HL-60 (cell line): ENCODE measurements around the gene PHKG2.

ENCODE experiments used
- DNase-seq, 2 experiments: peaks; one replicate each; pipeline ENCODE4 v3.0.0-alpha.2; 2010 to 2020; ENCODE audit warnings: low read depth in 1 of 2, low spot score in 1 of 2
- H3K27ac ChIP-seq: fragments of 250-450 bp; sonication (Bioruptor Pico); replicated peaks from 2 replicates; pipeline ENCODE4 v1.5.1; 2020; ENCODE audit warnings: mild to moderate bottlenecking, moderate library complexity
- H3K27me3 ChIP-seq: fragments of 250-450 bp; sonication (Bioruptor Pico); 2 replicates; pipeline ENCODE4 v1.5.1; 2021; ENCODE audit warnings: mild to moderate bottlenecking, moderate library complexity; ENCODE audit not compliant: insufficient read depth, poor library complexity, severe bottlenecking
- H3K4me3 ChIP-seq: replicated peaks from 2 replicates; pipeline ENCODE4 v1.5.1; 2011; ENCODE audit warnings: mild to moderate bottlenecking, control low read depth, low read length; ENCODE audit not compliant: insufficient read depth
- CTCF ChIP-seq: IDR thresholded peaks from one replicate; pipeline ENCODE4 v1.5.1; 2011; ENCODE audit warnings: low read length, control low read depth, inconsistent platforms; ENCODE audit not compliant: insufficient read depth
- GABPA ChIP-seq: IDR thresholded peaks from 2 replicates; pipeline ENCODE4 v1.6.1; 2012; ENCODE audit warnings: low read depth
- POLR2AphosphoS5 ChIP-seq: IDR thresholded peaks from 2 replicates; pipeline ENCODE4 v1.6.1; 2012; ENCODE audit warnings: low read depth
- REST ChIP-seq: IDR thresholded peaks from 2 replicates; pipeline ENCODE4 v1.6.1; 2012; ENCODE audit warnings: low read depth; ENCODE audit not compliant: insufficient replicate concordance
- SPI1 ChIP-seq: IDR thresholded peaks from 2 replicates; pipeline ENCODE4 v1.6.1; 2012; ENCODE audit warnings: low read depth, mild to moderate bottlenecking, borderline replicate concordance

Gene PHKG2

GRCh38 chr16:30721167-30721566 is 27.1 kb upstream of the PHKG2 start:
- no peak for TF ChIP-seq GABPA
- TF ChIP-seq REST: no peak
- no peak for TF ChIP-seq CTCF
- TF ChIP-seq SPI1: no peak
- no peak for TF ChIP-seq POLR2AphosphoS5
- no peak for DNase-seq
- Histone ChIP-seq H3K4me3 (no peak overlapping the region), H3K27ac (no peak overlapping the region), H3K27me3 (no peaks in the 10 kb centered on the region)

GRCh38 chr16:30721606-30722005 is 26.6 kb upstream of the PHKG2 start:
- H3K4me3 ChIP-seq: no peak overlapping the region
- no peak overlapping the region for H3K27ac ChIP-seq
- DNase-seq: no peak
- TF ChIP-seq REST (no peak), GABPA (no peak), SPI1 (no peak), POLR2AphosphoS5 (no peak), CTCF (no peak)
- H3K27me3 ChIP-seq: no peaks in the 10 kb centered on the region

GRCh38 chr16:30722443-30722842 is 25.8 kb upstream of the PHKG2 start:
- no peak overlapping the region for H3K27ac ChIP-seq
- H3K4me3 ChIP-seq: no peak overlapping the region
- TF ChIP-seq SPI1 (no peak), REST (no peak), GABPA (no peak), CTCF (no peak), POLR2AphosphoS5 (no peak)
- DNase-seq: no peak
- H3K27me3 ChIP-seq: no peaks in the 10 kb centered on the region
